Endothelial cell of hepatic sinusoid (primary cell): ENCODE measurements around the gene STPG1.

ENCODE experiments used
- in situ Hi-C: cut with HindIII; loops from 2 replicates; pipeline ENCODE4 v1.10.0; 2017; ENCODE audit warnings: low sequenced_read_pairs

The STPG1 gene

GRCh38 chr1:24427545-24427862, 13.9 kb upstream of the STPG1 start:
- in situ Hi-C loops = no loop called here

DNA sequence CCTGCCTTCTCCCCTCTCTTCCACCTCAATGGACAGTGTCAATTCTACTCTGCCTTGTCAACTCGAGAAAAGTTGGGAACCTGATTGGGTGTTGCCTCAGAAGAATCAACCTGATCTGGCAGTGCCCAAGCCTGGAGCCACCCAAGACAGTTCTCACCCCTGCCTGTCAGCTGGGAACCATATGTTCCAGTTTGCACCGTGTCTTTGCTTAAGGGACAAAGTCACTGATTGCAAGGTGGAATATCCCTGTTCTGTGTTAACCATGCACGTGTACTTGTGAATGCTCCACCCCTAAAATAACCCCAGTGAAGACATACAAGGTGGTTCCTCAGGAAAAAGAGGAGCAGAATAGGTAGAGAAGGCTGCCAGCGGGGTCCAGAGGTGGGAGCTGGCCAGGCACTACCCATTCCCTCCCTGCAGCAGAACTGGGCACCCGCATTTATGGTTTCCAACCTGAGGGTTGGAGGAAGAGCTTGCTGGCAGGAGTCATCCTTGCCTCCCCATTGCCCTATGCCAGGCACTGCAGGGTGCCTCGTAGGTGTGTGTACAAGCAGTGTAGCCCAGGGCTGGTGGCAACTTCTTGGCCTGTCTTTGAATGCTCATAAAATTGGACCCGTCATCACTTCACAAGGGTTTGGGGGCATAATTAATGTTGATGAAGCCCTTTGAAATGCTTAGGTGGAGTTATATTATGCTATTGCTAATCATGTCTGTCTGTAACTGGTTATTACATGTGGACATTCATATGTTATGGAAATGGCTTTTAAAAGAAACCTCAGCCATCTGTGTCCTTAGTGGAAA, 13.4 kb upstream of the STPG1 start:
- in situ Hi-C loops = no loop called here

GRCh38 chr1:24425922-24426321, 12.3 kb upstream of the STPG1 start:
- in situ Hi-C loops = no loop called here

DNA sequence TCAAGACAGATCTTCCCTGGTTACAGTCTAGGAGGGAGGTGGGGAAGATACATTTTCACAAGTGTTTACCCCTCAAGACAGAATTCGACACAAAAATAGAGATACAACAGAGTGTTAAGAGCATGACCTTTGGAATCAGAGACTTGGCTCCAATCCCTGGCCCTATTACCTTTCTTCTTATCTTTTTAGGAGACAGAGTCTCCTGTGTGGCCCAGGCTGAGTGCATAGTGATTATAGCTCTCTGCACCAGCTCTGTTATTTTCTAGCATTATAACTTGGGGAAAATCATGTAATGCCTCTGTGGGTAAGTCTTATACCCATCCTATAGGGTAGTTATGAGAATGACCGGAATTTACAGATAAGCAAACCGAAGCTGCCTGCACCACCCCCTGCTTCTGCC, 11.9 kb upstream of the STPG1 start:
- in situ Hi-C loops = no loop called here

DNA sequence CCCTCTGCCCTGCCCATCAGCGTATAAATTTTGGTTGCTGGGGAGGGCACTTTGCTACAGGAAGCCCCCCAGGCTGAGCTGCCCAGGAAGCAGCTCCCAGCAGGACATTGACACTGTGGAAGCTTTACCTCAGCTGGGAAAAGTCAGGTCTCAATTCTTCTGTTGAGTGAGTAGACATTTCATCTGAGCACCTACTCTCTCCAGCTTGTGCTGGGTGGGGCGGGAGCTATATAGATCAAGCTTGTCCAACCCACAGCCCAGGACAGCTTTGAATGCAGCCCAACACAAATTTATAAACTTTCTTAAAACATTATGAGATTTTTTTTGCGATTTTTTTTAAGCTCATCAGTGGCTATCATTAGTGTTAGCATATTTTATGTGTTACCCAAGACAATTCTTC, 11.4 kb upstream of the STPG1 start:
- in situ Hi-C loops = no loop called here

DNA sequence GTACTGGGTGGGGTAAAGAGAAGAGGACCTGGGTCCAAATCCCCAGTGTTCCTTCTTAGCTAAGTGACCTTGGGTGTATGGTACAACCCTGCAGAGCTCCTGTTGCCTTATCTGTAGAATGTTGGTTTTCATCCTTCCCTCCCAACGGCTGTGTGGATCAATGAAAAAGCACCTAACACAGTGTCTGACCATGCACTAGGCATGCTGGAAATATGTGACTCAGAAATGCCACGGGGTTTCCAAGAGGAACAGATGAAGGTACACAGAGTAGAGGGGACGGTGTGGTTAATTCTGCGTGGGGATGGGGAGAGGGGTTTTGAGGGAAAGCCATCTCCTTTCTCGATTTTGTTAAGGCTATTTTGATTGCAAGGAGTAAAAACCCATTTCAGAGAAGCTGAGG, 10.6 kb upstream of the STPG1 start:
- in situ Hi-C loops = no loop called here

- in situ Hi-C loops = no loop called here
Observed at GRCh38 chr1:24421502-24421901, 7.9 kb upstream of the STPG1 start.

- in situ Hi-C loops = no loop called here
Observed at GRCh38 chr1:24420547-24420946, 7.0 kb upstream of the STPG1 start.

- in situ Hi-C loops = loop anchor here (5.0 kb wide), 2 partner anchors 83 to 213 kb away; partner anchors contain the start of gene RCAN3
Observed at GRCh38 chr1:24418898-24419628, 5.5 kb upstream of the STPG1 start.

- in situ Hi-C loops = loop anchor here (5.0 kb wide), 2 partner anchors 85 to 215 kb away; partner anchors contain the start of gene RCAN3
Observed at GRCh38 chr1:24417681-24418080, 4.1 kb upstream of the STPG1 start.

- in situ Hi-C loops = loop anchor here (5.0 kb wide), 2 partner anchors 85 to 215 kb away; partner anchors contain the start of gene RCAN3
Observed at GRCh38 chr1:24416666-24417391, 3.2 kb upstream of the STPG1 start.

DNA sequence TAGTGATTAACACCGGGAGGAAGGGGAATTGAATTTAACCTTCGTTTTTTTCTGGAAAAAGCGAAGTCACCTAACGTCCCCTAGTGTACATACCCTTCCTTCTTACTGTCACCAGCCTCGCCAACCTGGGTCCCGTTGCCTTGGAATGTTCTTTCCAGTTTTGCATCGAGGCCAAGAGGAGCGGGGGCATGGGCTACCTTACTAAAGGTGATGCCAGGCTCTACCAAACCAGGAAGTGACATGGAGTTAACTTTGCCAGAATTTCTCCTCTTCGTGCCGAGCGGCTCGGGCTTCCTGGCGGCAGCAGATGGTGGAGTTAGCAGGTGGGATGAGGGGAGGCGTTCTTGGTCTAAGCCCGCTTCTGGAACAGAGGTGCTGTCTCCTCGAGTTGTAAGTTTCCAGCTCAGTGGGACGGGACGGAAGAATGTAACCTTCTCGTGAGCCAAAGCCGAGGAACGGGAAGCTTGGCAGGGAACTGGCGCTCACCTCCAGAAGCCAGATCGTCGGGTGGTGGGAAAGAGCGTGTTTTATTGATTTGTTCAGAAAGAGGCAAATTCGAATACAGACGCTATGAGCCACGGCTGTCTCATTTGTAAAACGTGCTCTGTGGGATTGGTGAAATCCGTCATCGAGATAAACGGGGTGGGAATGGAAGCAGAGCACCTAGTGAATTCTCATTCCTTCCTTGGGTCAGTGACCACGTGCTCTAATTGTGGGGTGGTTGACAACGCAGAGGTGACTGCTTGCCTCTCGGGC, 2.5 kb upstream of the STPG1 start:
- in situ Hi-C loops = loop anchor here (5.0 kb wide), 2 partner anchors 86 to 216 kb away; partner anchors contain the start of gene RCAN3

- in situ Hi-C loops = loop anchor here (5.0 kb wide), 2 partner anchors 87 to 217 kb away; partner anchors contain the start of gene RCAN3
Observed at GRCh38 chr1:24415334-24415909, 1.8 kb upstream of the STPG1 start, which contains the start of gene NIPAL3. Gene NIPAL3, plus strand, starts transcription at chr1:24415802. Its CDS starts 3,746 bp downstream, at chr1:24419548.

DNA sequence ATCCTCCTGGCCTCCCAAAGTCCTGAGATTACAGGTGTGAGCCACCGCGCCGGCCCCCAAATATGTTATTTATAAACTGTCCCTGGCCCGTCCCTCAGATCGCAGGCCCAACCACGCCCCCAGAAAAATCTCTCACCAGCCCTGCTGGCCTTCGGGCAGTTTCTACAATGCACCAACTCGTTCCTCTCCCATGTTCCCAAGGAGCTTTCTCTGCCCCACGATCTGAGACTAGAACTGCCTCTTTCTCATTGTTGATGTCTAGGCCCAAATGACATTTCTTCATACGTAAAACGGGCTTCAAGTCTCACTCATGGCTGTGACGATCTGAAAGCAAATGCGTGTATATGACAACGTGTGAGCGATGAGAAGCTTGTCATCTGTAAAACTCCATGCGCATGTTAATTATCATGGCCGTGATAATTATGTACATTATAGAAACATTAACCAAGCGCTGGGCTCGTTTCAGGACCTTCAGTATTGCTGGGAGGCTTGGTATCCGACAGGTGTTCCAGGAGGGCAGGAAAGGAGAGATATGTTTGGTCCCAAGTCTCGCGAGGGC, 1.3 kb upstream of the STPG1 start:
- in situ Hi-C loops = loop anchor here (5.0 kb wide), 2 partner anchors 87 to 217 kb away; partner anchors contain the start of gene RCAN3

GRCh38 chr1:24412408-24412807, 1.2 kb downstream of the STPG1 start:
- in situ Hi-C loops = no loop called here

DNA sequence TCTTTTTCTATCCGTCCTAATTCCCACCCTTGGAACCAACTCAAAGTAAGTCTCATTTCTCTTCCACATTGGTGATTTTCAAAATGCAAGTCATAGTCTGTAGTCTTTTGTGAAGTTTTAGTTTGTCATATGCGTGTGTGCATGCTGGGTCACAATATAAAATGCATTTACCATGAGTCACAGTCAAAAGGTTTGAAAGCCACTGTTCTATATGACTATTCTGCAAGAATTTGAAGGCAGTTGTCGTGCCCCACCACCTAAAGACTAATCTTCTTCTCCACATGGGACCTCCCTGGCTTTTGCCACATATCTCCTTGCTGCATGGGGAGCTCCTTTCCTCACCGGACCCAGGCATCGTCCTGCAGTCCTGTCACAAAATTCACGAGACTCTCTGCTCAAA, 1.6 kb downstream of the STPG1 start:
- in situ Hi-C loops = no loop called here

- in situ Hi-C loops = no loop called here
Observed at GRCh38 chr1:24410750-24411149, 2.8 kb downstream of the STPG1 start.

DNA sequence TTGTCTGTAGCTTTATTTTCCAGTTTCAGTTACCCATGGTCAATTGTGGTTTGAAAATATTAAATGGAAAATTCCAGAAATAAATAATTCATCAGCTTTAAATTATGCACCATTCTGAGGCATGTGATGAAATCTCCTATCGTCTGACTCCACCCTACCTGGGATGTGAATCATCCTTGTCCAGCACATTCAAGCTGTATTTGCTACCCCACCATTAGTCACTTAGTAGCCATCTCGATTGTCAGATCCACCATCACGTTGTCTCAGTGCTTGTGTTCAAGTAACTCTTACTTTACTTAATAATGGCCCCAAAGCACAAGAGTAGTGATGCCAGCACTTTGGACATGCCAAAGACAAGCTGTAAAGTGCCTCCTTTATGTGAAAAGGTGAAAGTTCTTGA, 4.0 kb downstream of the STPG1 start:
- in situ Hi-C loops = no loop called here

GRCh38 chr1:24406788-24407187, 6.8 kb downstream of the STPG1 start:
- in situ Hi-C loops = no loop called here

- in situ Hi-C loops = no loop called here
Observed at GRCh38 chr1:24403806-24404205, 9.8 kb downstream of the STPG1 start.
